DOHH2 (cell line): ENCODE data around the gene AP1B1.

Source experiments
- CTCF ChIP-seq: fragments of 200-600 bp; sonication (generic); IDR thresholded peaks from one replicate; pipeline ENCODE4 v1.5.1; 2014; ENCODE audit warnings: antibody characterized with exemption, mild to moderate bottlenecking, low read depth, low read length; ENCODE audit not compliant: poor library complexity, severe bottlenecking
- EZH2phosphoT487 ChIP-seq: fragments of 200-600 bp; sonication (generic); IDR thresholded peaks from 2 replicates; pipeline ENCODE4 v1.6.1; 2017; ENCODE audit warnings: borderline replicate concordance, mild to moderate bottlenecking, antibody characterized with exemption, low read length, moderate library complexity, mixed read lengths

- TF ChIP-seq CTCF (no peak), EZH2phosphoT487 (no peak)
These were observed 61.9 kb downstream of the AP1B1 start for GRCh38 chr22:29326481-29326880.
